ENCODE results near the gene TUBD1. TPM values are rescaled to one million over a fixed set of nuclear protein-coding genes. Genes with fewer than 3 reads are reported as not detected.

The TUBD1 gene
- total and polyA plus RNA-seq, 2 of the 13 experiments (the other 11 are each of a cell fraction or from before 2014, with no cell fraction given), result 18.2 to 25.9 TPM

DNA sequence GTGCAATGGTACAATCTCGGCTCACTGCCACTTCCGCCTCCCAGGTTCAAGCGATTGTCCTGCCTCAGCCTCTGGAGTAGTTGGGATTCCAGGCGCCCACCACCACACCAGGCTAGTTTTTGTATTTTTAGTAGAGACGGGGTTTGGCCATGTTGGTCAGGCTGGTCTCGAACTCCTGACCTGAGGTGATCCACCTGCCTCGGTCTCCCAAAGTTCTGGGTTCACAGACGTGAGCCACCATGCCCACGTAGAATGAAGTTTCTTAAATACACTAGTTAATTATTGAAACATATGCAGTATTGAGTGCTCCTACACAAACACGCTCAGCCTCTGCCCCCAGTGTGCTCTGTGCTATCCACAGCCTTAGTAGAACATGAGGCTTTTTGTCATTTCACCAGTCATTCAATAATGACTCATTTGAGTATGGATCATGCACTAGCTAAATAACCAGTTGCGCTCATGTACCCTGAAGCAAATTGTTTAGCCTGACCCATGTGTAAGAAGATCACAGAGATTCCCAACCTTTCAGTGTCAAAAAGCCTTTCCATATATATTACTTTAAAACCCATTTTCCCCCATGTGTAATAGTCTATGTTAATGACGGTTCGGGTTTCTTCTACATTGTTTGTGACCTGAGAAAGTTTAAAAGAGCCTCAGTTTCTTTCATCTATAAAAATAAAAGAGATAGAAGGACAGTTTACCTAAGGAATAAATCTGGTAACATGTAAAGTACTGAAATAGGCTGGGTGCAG is 49.7 kb downstream of the TUBD1 start (continued):
- TF ChIP-seq, protein P1, sequence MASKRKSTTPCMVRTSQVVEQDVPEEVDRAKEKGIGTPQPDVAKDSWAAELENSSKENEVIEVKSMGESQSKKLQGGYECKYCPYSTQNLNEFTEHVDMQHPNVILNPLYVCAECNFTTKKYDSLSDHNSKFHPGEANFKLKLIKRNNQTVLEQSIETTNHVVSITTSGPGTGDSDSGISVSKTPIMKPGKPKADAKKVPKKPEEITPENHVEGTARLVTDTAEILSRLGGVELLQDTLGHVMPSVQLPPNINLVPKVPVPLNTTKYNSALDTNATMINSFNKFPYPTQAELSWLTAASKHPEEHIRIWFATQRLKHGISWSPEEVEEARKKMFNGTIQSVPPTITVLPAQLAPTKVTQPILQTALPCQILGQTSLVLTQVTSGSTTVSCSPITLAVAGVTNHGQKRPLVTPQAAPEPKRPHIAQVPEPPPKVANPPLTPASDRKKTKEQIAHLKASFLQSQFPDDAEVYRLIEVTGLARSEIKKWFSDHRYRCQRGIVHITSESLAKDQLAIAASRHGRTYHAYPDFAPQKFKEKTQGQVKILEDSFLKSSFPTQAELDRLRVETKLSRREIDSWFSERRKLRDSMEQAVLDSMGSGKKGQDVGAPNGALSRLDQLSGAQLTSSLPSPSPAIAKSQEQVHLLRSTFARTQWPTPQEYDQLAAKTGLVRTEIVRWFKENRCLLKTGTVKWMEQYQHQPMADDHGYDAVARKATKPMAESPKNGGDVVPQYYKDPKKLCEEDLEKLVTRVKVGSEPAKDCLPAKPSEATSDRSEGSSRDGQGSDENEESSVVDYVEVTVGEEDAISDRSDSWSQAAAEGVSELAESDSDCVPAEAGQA (IDR thresholded peaks at IDR 0.05; ENCODE audit: low read depth), result 0 out of 2 replicates have a peak, but pooled peaks have one; percentile 57
- TF ChIP-seq, protein P1 (CRISPR knock-in tag; IDR thresholded peaks at IDR 0.05; ENCODE audit: borderline replicate concordance), result no peak; the same call in 1 of the 2 replicates
- TF ChIP-seq FLYWCH1 (CRISPR knock-in tag; IDR thresholded peaks at IDR 0.05) (peak; percentile 27; the same call in 1 of the 2 replicates), SAFB2 (CRISPR knock-in tag; IDR thresholded peaks at IDR 0.05; ENCODE audit: borderline replicate concordance, low read depth) (peak; percentile 93; the same call in 1 of the 2 replicates), ZNF207 (IDR thresholded peaks at IDR 0.05; ENCODE audit: borderline replicate concordance) (no peak), ATF7-NPFF (CRISPR knock-in tag; IDR thresholded peaks at IDR 0.05; ENCODE audit: low read depth) (peak; percentile 22; the same call in 1 of the 2 replicates), SYNCRIP (IDR thresholded peaks at IDR 0.05; ENCODE audit: insufficient read depth, low read depth, low read length) (no peak), PRPF4 (IDR thresholded peaks at IDR 0.05; ENCODE audit: low read depth, low read length, poor library complexity, severe bottlenecking) (no peak), ZSCAN21 (CRISPR knock-in tag; IDR thresholded peaks at IDR 0.05; ENCODE audit: borderline replicate concordance) (peak; percentile 83; the same call in 1 of the 2 replicates), MTF2 (CRISPR knock-in tag; IDR thresholded peaks at IDR 0.05; ENCODE audit: borderline replicate concordance) (no peak), ZBTB42 (CRISPR knock-in tag; IDR thresholded peaks at IDR 0.05) (no peak), ZNF557 (CRISPR knock-in tag; IDR thresholded peaks at IDR 0.05) (peak; percentile 87; the same call in 1 of the 2 replicates), RBFOX2 (IDR thresholded peaks at IDR 0.05; ENCODE audit: low read depth, low read length) (peak; percentile 76), ZNF350 (CRISPR knock-in tag; IDR thresholded peaks at IDR 0.05; ENCODE audit: borderline replicate concordance, low read depth) (peak; percentile 40; the same call in 1 of the 2 replicates), GZF1 (CRISPR knock-in tag; IDR thresholded peaks at IDR 0.05) (no peak; the same call in 1 of the 2 replicates), PHF20 (CRISPR knock-in tag; IDR thresholded peaks at IDR 0.05) (no peak), SNAPC5 (CRISPR knock-in tag; IDR thresholded peaks at IDR 0.05; ENCODE audit: borderline replicate concordance) (peak; percentile 80; the same call in 1 of the 2 replicates), HMG20A (CRISPR knock-in tag; IDR thresholded peaks at IDR 0.05; ENCODE audit: borderline replicate concordance) (peak; percentile 80), ZNF263 (CRISPR knock-in tag; IDR thresholded peaks at IDR 0.05) (peak; percentile 69; the same call in 1 of the 2 replicates), ETV6 (CRISPR knock-in tag; conservative IDR thresholded peaks at IDR 0.05) (peak; percentile 88; the same call in 1 of the 2 replicates), HCFC1 (IDR thresholded peaks at IDR 0.05; ENCODE audit: low read depth, low read length) (no peak), MAX (IDR thresholded peaks at IDR 0.05) (peak; percentile 63)
- TF ChIP-seq, protein P2, sequence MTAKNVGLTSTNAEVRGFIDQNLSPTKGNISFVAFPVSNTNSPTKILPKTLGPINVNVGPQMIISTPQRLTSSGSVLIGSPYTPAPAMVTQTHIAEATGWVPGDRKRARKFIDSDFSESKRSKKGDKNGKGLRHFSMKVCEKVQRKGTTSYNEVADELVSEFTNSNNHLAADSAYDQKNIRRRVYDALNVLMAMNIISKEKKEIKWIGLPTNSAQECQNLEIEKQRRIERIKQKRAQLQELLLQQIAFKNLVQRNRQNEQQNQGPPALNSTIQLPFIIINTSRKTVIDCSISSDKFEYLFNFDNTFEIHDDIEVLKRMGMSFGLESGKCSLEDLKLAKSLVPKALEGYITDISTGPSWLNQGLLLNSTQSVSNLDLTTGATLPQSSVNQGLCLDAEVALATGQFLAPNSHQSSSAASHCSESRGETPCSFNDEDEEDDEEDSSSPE (CRISPR knock-in tag; IDR thresholded peaks at IDR 0.05), result peak; percentile 17; the same call in 1 of the 2 replicates
